Left renal pelvis (tissue), 4 donors: ENCODE results near the gene CEMIP. TPM values are rescaled to one million over a fixed set of nuclear protein-coding genes. Genes with fewer than 3 reads are reported as not detected.
"Not testable (repeated sequence)": the region's sequence is repeated elsewhere in the genome, so short reads cannot be mapped to it uniquely, and the experiment has no call there.

Source experiments
- DNase-seq, 4 donors: peaks; one replicate each; pipeline ENCODE4 v3.0.0-alpha.2; 2013; ENCODE audit warnings: low read depth in 4 of 4, low spot score in 3 of 4
- polyA plus RNA-seq, 4 donors: library from polyadenylated mRNA; unstranded; fragments of 120-200 nt; gene quantifications; one replicate each; pipeline ENCODE4 v1.2.1, GENCODE V29; 2013; ENCODE audit not compliant: insufficient read length in 4 of 4

CEMIP gene
- polyA plus RNA-seq, 4 donors, result 2.3 to 5.0 (median 2.9) TPM

- DNase-seq, result no peak
These were observed 25.2 kb upstream of the CEMIP start for GRCh38 chr15:80754014-80754413.

GRCh38 chr15:80755885-80756284, 23.3 kb upstream of the CEMIP start:
- no peak for DNase-seq

DNA sequence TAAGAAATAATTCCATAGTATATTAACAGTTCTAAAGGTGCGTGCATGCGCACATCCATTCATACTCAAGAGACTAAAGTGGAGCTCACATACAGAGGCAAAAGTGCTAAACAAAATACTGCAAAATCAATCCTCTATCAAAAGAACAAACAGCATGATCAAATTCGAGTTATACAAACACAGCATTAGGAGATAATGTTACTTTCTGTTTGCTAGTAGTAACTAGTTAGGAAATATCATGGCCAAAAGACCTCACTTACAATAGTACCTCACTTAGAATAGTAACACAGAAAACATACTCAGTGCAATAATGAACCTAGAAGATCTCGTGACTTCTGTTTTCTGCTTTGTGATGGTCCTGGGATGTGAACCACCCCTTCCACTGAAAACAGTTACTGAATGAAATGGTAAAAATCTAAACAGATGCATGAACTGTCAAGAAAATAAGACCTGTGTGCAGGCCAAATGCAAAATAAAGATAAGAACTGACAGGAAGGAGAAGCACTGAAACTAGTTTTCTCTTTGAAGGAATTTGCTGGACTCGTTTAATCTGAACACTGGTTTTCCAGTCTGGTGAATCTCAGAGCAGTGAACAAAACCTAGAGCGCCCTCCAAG, 20.9 kb upstream of the CEMIP start:
- DNase-seq, result no peak

DNA sequence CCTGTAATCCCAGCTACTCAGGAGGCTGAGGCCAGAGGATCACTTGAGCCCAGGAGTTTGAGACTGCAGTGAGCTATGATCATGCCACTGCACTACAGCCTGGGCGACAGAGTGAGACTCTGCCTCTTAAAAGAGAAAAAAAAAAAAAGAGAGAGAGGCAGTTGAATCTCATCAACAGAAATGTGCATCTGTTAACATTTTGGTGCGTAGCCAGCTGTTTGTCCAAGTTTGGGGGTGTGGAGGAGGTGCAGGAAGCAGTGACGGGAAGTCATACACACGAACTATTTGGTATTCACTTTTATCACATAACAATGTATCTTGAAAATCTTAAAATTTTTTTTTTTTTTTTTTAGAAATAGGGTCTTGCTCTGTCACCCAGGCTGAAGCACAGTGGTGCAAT, 18.2 kb upstream of the CEMIP start:
- DNase-seq, result no peak

DNA sequence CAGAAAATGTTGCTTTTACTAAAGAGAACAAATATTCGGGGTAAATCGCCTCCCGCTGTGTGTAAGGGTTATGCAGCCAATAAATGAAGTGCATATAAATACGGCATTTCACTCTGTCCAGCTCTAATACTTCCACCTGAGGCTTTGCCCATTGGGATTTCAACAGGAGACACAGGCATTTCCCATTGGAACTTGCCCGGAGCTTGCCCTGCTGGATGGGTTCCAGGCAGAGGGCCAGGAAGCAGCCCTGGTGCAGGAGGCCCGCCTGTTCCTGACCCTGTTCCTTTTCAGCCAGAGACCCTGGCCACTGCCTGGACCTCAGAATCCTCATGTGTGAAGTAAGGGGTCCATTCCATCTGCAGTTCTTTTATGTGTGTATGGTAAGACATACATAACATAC, 17.4 kb upstream of the CEMIP start:
- DNase-seq, result no peak

DNA sequence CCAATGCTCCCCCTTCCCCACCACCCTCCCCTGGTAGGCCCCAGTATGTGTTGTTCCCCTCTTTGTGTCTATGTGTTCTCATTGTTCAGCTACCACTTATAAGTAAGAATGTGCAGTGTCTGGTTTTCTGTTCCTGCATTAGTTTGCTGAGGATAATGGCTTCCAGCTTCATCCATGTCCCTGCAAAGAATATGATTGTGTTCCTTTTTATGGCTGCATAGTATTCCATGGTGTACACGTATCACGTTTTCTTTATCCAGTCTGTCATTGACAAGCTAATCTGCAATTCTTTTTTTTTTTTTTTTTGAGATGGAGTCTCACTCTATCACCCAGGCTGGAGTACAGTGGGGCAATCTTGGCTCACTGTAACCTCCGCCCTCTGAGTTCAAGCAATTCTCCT, 15.9 kb upstream of the CEMIP start:
- not testable (repeated sequence) for DNase-seq

DNA sequence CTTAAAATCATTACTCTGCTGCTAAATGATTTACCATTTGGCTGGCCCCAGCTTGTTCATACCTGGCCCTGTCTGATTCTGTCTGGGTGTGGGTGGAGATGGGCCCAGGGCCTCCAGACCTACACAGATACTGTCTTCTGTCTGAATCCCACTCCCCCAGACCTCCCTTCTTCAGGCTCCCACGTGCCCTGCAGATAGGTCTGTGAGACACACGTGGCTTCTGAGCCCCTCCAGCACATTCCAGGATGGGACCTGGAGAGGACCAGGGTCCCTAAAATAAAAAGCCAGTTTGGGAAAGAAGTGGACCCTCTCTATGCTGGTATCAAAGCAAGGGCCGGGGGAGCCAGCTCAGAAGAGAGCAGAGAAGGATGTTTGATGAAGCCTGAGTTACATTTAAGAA, 14.6 kb upstream of the CEMIP start:
- no peak for DNase-seq

- no peak for DNase-seq
These were observed 12.9 kb upstream of the CEMIP start for GRCh38 chr15:80766275-80766674.

DNA sequence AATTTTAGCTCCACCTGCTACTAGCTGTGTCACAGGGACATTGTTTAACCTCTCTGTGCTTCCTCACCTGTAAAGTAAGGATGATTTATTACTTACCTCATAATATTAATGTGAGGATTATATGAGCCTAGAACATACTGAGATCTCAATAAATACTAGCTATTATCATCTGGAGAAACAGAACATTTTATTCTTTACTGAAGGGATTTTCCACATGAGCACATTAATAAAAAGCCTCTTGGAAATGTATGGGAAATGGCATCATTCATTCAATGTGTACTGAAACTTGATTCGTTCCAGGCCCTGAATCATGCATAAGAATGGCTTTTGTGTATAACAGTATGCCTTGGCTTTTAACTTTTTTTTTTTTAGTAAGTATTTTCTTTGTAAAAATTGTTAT, 11.0 kb upstream of the CEMIP start:
- DNase-seq, result no peak

GRCh38 chr15:80769153-80769828, 9.9 kb upstream of the CEMIP start:
- no peak for DNase-seq

GRCh38 chr15:80769829-80770705, 9.1 kb upstream of the CEMIP start:
- no peak for DNase-seq

GRCh38 chr15:80773122-80773551, 6.0 kb upstream of the CEMIP start:
- no peak for DNase-seq

DNA sequence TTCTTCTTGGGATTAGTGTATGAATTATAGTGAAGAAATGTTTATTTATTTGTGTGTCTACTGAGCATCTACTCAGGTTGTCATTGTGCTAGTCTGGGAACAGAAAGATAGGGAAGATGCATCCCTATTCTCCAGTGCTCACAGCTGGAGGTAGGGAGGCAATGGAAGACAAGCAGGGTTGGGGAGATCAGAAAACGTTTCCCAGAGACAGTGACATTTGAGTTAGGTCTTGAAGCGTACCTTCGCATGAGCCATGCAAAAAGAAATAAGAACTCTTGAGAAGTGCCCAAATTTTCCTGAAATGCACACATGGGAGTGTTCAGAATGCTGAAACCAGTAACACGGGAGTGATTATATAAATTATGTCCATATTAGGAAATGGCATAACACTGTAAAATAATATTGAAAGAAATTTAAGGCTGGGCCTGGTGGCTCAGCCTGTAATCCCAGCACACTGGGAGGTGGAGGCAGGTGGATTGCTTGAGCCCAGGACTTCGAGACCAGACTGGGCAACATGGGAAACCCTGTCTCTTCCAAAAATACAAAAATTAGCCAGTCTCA, 5.3 kb upstream of the CEMIP start:
- no peak for DNase-seq

- no peak for DNase-seq
These were observed 4.7 kb upstream of the CEMIP start for GRCh38 chr15:80774486-80774885.

- DNase-seq, result no peak
These were observed 3.8 kb upstream of the CEMIP start for GRCh38 chr15:80775338-80775737.

- peak in 2 of 4 donors; percentile 42 to 48 for DNase-seq
These were observed 2.6 kb upstream of the CEMIP start for GRCh38 chr15:80776420-80777045.

DNA sequence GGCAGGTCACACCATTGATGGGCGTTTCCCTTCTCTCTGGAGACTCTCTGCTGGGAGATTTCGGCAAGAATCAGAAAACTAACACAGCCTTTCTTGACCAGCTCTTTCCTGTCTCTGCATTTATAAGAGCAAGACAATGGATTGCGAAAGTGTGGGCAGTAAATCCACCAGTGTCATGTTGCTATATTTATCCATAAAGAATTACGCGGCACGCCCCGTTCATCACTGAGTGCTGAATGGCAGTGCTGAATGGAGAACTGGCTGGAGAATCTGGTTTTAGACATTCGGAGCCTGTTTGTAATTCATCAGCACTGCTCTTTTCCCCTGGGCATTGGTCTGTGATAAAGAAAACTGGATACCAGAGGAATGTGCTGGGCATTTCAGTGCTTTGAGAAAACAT, 2.0 kb upstream of the CEMIP start:
- DNase-seq, result no peak

- DNase-seq, result no peak
These were observed 1.1 kb upstream of the CEMIP start for GRCh38 chr15:80777826-80778620.

DNA sequence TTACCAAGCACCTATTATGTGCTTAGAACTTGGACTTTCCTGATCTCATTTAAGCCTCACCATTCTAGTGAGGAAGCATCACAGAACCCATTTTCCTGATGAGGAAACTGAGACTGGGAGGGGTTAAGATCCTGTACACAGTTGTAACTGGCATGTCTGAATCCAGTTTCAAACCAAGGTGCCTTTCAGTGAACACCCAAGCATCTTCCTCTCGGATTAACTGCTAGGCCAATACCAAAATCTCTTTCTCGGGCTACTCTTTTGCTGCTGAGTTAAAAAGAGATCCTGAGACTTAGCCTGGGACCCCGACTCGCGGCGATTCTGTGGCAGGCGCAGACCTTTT, 578 bp upstream of the CEMIP start:
- DNase-seq, result no peak
